ENCODE data around the gene COG7. TPM values are rescaled to one million over a fixed set of nuclear protein-coding genes. Genes with fewer than 3 reads are reported as not detected.
A peak's percentile ranks its signal among the peaks of the same experiment; 100 is the strongest.
"Not testable (repeated sequence)": the region's sequence is repeated elsewhere in the genome, so short reads cannot be mapped to it uniquely, and the experiment has no call there.

Gene COG7
- total and polyA plus RNA-seq, 2 of the 13 experiments (the other 11 are each of a cell fraction or from before 2014, with no cell fraction given) = 12.6 to 54.5 TPM

DNA sequence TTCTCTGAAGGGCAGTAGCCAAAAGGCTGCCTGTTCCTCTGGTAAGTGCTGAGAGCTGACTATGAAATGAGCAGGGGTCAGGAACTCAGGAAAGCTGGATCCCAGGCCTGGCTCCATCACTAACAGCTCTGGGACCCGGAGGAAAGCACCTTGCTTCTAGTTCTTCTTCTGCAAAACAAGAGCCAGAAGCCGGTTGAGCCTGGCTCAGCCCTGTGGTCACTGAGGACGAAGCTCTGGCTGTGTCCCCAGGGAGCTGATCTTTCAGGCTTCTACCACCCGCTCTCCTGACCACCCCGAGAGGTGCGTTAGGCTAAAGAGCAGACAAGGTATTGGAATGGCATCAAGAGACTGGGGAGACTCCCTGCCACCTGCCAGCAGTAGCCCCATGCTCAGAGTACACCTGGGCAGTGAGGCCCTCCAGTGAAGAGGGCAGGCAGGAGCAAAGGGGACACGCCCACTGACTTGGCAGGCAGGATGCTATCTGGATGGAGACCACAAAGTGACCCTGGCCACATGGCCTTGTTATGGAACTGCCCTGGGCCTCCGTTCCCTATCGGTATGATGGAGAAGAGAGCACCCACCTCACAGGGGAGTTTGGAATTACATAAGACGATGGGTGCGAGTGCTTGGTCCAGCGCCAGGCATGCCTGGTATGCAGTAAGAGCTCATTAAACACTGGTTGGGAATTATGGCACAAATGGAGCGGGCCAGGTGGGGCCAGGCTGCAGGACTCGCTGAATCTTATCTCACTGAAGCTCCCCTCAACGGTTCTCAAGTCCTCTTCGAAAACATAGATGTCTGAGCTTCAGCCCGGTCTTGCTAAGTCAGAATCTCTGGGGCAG is 61.4 kb downstream of the COG7 start:
- no peak overlapping the region for H3K4me2 ChIP-seq (ENCODE audit: low read depth, low read length)
- TF ChIP-seq SMAD3 (CRISPR knock-in tag; IDR thresholded peaks at IDR 0.05) = no peak
- peak; percentile 37 for TF ChIP-seq HNRNPH1 (optimal IDR thresholded peaks at IDR 0.05; ENCODE audit: low read depth, low read length)
- no peak for TF ChIP-seq ATF1 (CRISPR knock-in tag; IDR thresholded peaks at IDR 0.05)
- H3K4me1 ChIP-seq (ENCODE audit: insufficient read depth, low read length) = no peaks in the 10 kb centered on the region
- H3K4me3 ChIP-seq (replicated peaks in 1 of 3; ENCODE audit: insufficient read depth in 1 of 3, low read depth in 2 of 3, low read length in 3 of 3) = no peak overlapping the region
- BruUV-seq (replicated peaks) = no TSS peak
- no peak for ATAC-seq
- no peaks in the 10 kb centered on the region for H4K20me1 ChIP-seq (ENCODE audit: insufficient read depth, low read length)
- no peak for DNase-seq (ENCODE audit: low spot score)
- in situ Hi-C loops (cut with HindIII; ENCODE audit: extremely low pct_ligation_motif_present, low pct_unique_long_range_greater_than_20kb) = no loop called here
- H3K79me2 ChIP-seq (ENCODE audit: insufficient read depth, low read length) = no peaks in the 10 kb centered on the region
- H3K27me3 ChIP-seq (ENCODE audit: control insufficient read depth in 1 of 2, insufficient read depth in 2 of 2, low read length in 2 of 2) = no peaks in the 10 kb centered on the region
- no peak overlapping the region for H3K9ac ChIP-seq (ENCODE audit: insufficient read depth, low read depth, low read length)
- FAIRE-seq = no peak
- ChIA-PET CTCF (ENCODE audit: low intra/inter-chr PET ratio, low total read pairs) (no interaction called here), POLR2A (no interaction called here)
- H3K9me3 ChIP-seq (ENCODE audit: low read length) = no peaks in the 10 kb centered on the region
- WGBS (ENCODE audit: low lambda C conversion rate) = 95% methylated on average over 17 of the region's 17 CpGs
- intact Hi-C loops (cut with micrococcal nuclease; ENCODE audit: unreplicated experiment) = no loop called here
- H3K36me3 ChIP-seq (replicated peaks in 1 of 2; ENCODE audit: control insufficient read depth in 1 of 2, insufficient read depth in 2 of 2, low read length in 2 of 2) = peaks cover 20 to 40% of the 10 kb centered on the region in 2 experiments
- H3K27ac ChIP-seq (ENCODE audit: extremely low read length, insufficient read depth, low read length) = no peak overlapping the region
- H2AFZ ChIP-seq (ENCODE audit: low read length) = no peak overlapping the region

- H2AFZ ChIP-seq (ENCODE audit: low read length); H3K79me2 ChIP-seq (ENCODE audit: insufficient read depth, low read length); ATAC-seq; CTCF ChIA-PET (ENCODE audit: low intra/inter-chr PET ratio, low total read pairs); FAIRE-seq; BruUV-seq (replicated peaks); intact Hi-C loops (cut with micrococcal nuclease; ENCODE audit: unreplicated experiment); H3K4me2 ChIP-seq (ENCODE audit: low read depth, low read length); H3K9me3 ChIP-seq (ENCODE audit: low read length); H4K20me1 ChIP-seq (ENCODE audit: insufficient read depth, low read length); in situ Hi-C loops (cut with HindIII; ENCODE audit: extremely low pct_ligation_motif_present, low pct_unique_long_range_greater_than_20kb); H3K9ac ChIP-seq (ENCODE audit: insufficient read depth, low read depth, low read length); DNase-seq (ENCODE audit: low spot score); POLR2A ChIA-PET; H3K27ac ChIP-seq (ENCODE audit: extremely low read length, insufficient read depth, low read length); H3K4me3 ChIP-seq (replicated peaks in 1 of 3; ENCODE audit: insufficient read depth in 1 of 3, low read depth in 2 of 3, low read length in 3 of 3); H3K4me1 ChIP-seq (ENCODE audit: insufficient read depth, low read length); H3K27me3 ChIP-seq (ENCODE audit: control insufficient read depth in 1 of 2, insufficient read depth in 2 of 2, low read length in 2 of 2): not testable (repeated sequence)
- peaks cover 17 to 36% of the 10 kb centered on the region in 2 experiments for H3K36me3 ChIP-seq (replicated peaks in 1 of 2; ENCODE audit: control insufficient read depth in 1 of 2, insufficient read depth in 2 of 2, low read length in 2 of 2)
- WGBS (ENCODE audit: low lambda C conversion rate) = 97% methylated on average over 8 of the region's 8 CpGs
Observed at GRCh38 chr16:23389936-23390335, 63.1 kb downstream of the COG7 start.

Data from HepG2 (cell line).